ENCODE results near the gene NOP53.
"Not testable (repeated sequence)": the region's sequence is repeated elsewhere in the genome, so short reads cannot be mapped to it uniquely, and the experiment has no call there.

The NOP53 gene

DNA sequence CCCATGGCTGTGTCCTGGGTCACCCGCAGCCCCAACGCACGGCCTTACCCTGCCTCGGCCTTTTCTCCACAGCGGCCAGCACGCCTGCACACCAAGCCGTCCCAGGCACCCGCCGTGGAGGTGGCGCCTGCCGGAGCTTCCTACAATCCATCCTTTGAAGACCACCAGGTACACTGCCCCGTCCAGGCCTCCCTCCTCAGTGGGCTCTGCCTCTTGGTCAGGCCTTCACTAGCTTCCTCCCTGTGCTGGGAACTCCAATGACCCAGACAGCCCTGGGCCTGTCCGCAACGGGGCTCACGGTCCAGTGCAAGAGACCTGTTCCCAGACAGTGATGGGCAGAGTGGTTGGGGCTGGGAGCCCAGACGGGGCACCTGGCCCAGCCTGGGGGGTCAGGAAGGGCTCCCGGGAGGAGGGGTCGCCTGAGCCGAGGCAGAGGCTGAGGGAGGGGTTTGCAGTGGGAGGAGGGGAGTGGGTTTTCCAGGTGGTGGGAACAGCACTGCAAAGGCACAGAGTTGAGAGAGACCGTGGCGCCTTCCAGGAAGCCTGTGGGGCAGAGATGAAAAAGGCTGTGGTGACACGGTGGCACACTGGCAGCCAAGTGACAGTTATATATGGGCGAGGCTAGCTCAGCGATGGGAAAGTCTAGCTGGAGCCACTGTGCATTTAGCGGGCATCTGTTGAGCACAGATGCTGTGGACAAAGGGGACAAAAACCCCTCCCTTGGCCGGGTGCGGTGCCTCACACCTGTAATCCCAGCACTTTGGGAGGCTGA is 7.3 kb downstream of the NOP53 start:
- in situ Hi-C loops (cut with MboI; ENCODE audit: low sequenced_read_pairs), result no loop called here

DNA sequence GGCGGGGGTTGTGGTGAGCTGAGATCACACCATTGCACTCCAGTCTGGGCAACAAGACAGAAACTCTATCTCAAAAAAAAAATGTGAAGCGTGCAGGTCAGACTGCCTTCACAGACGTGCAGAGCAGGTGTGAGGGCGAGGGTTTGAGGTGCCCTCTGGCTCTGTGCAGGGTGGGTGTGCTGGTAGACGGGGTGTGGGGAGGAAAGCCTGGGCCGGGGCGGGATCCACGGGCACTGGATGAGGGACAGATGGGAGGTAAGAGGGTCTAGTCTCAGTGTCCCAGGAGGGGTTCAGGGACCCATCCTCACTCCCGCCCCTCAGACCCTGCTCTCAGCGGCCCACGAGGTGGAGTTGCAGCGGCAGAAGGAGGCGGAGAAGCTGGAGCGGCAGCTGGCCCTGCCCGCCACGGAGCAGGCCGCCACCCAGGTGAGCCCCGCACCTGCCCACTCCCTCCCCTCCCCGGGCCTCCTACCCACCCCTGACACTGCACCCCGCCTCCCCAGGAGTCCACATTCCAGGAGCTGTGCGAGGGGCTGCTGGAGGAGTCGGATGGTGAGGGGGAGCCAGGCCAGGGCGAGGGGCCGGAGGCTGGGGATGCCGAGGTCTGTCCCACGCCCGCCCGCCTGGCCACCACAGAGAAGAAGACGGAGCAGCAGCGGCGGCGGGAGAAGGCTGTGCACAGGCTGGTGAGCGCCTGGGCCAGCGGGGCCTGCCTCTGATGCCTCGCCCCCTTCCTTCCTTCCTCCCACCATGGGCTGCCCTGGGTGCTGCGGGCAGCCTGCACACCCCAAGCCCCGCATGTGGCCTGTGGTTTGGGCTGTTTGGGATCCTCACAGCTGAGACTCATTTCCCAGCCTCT is 9.1 kb downstream of the NOP53 start:
- in situ Hi-C loops (cut with MboI; ENCODE audit: low sequenced_read_pairs), result no loop called here

DNA sequence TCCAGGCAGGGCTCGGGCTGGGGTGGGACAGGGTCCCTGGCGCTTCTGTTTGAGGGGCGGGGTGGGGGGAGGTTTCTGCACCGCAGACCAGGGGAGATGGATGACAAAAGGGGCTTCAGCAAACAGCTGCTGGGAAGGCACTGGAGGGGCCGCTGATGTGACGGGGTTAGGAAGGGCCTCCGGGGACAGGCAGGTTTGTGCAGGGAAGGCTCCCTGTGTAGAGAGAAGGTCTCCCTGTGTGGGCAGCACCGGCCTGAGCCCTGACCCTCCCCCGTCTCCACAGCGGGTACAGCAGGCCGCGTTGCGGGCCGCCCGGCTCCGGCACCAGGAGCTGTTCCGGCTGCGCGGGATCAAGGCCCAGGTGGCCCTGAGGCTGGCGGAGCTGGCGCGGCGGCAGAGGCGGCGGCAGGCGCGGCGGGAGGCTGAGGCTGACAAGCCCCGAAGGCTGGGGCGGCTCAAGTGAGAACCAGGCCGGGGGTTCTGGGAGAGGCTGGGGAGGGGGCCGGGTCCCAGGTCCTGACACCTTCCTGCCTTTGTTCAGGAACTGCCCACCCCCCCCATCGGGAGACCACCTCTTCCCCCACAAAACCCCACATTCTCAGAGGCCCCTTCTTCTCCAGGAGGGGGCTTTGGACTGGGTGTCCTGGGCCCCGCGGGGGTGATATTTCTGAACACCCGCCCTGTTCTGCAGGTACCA is 9.9 kb downstream of the NOP53 start:
- in situ Hi-C loops (cut with MboI; ENCODE audit: low sequenced_read_pairs), result no loop called here

DNA sequence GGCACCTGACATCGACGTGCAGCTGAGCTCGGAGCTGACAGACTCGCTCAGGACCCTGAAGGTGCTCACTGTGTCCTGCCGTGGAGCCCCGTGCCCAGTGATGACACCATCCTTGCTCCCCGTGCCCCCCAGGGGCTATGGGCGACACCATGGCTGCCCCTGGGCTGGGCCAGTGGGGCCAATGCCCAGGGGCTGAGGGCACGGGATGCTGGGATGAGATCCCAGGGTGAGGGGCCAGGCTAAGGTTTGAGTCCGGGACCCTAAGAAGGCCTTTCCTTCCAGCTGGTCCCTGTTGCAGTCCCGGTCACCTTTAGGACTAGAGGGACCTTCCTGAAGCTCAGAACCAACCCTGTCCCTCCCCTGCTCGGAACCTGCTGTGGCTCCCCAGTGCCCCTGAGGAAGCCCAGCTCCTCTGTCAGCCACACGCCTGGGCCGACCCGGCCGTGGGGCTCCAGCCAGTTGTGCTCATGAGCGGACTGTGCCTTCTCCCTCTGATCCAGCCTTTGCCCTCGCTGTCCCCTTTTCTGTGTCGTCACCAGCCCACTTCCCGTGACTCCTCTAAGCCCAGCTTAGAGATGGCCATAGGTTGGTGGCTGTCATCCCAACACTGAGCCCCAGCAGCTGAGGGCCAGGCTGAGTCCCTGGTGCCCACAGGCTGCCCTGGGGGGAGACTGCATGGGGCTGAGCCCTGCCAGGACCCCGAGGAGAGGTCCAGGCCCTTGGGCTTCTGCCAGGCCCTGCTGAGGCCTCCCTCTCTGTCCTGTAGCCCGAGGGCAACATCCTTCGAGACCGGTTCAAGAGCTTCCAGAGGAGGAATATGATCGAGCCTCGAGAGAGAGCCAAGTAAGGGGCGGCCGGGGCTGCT is 10.6 kb downstream of the NOP53 start:
- in situ Hi-C loops (cut with MboI; ENCODE audit: low sequenced_read_pairs), result no loop called here

GRCh38 chr19:47756627-47756929 is 11.2 kb downstream of the NOP53 start:
- in situ Hi-C loops (cut with MboI; ENCODE audit: low sequenced_read_pairs), result no loop called here

GRCh38 chr19:47756953-47757608 is 11.7 kb downstream of the NOP53 start:
- in situ Hi-C loops (cut with MboI; ENCODE audit: low sequenced_read_pairs), result no loop called here

DNA sequence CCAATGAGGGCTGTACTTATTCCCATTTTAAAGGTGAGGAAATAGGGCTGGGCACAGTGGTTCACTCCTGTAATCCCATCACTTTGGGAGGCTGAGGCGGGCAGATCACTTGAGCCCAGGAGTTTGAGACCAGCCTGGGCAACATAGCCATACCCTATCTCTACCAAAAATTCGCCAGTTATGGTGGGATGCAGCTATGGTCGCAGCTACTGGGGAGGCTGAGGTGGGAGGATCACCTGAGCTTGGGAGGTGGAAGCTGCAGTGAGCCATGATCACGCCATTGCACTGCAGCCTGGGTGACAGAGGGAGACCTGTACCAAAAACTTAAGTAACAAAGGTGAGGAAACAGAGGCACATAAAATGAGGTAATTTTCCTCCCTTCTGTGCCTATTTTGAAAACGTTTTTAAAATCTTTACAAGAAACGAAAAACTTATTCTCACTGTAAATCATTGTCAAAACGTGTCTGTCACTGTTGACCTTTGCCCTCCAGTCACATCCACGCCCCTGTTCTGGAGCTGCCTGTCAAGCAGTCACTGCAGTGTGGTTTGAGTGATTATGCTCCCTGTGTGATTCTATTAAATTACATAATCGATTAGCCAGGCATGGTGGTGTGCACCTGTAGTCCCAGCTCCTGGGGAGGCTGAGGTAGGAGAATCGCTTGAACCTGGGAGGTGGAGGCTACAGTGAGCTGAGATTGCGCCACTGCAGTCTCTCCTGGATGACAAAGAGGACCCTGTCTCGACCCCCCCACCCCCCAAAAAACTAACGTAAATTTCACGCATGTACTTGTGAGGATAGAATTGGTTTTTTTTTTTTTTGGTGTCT is 12.5 kb downstream of the NOP53 start:
- in situ Hi-C loops (cut with MboI; ENCODE audit: low sequenced_read_pairs), result no loop called here

DNA sequence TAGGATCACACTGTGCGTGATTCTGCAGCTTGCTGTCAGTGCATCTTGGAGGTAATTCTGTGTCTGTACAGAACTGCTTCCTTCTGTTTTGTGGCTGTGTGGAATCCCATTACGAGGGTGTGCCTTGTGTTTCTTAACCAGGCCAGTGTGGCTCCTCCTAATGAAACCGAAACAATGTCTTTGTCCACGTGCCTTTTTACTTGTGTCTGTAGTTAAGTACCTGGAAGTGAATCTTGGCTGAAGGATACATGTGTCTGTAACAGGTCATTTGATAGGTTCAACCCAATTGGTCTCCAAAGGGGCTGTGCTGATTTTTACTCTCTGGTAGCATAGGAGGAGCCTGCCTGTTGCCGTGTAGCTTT is 13.1 kb downstream of the NOP53 start:
- in situ Hi-C loops (cut with MboI; ENCODE audit: low sequenced_read_pairs), result no loop called here

DNA sequence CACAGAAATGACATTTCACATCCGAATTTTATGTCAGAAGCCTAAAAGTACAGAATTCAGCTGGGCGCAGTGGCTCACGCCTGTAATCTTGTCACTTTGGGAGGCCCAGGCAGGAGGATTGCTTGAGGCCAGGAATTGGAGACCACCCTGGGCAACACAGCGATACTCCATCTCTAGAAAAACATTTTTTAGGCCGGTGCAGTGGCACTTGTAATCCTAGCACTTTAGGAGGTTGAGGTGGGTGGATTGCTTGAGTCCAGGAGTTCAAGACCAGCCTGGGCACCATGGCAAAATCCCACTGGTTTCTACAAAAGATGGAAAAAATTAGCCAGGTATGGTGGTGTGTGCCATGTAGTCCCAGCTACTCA is 15.3 kb downstream of the NOP53 start:
- in situ Hi-C loops (cut with MboI; ENCODE audit: low sequenced_read_pairs), result no loop called here

- in situ Hi-C loops (cut with MboI; ENCODE audit: low sequenced_read_pairs), result no loop called here
These were observed 16.2 kb downstream of the NOP53 start for GRCh38 chr19:47761566-47761965.

- in situ Hi-C loops (cut with MboI; ENCODE audit: low sequenced_read_pairs), result no loop called here
These were observed 16.8 kb downstream of the NOP53 start for GRCh38 chr19:47762151-47762550.

GRCh38 chr19:47762615-47763308 is 17.4 kb downstream of the NOP53 start:
- in situ Hi-C loops (cut with MboI; ENCODE audit: low sequenced_read_pairs), result no loop called here

DNA sequence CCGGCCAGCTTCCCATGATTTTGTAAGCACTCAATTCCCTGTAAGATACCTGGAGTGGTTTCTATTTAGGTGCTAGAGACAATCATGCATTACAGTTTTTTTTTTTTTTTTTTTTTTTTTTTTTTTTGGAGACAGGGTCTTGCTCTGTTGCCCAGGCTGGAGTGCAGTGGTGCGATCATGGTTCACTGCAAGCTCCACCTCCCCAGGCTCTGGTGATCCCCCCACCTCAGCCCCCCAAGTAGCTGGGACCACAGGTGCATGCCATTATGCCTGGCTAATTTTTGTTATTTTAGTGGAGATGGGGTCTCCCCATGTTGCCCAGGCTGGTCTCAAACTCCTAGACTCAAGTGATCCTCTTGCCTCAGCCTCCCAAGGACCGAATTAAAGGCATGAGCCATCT is 19.4 kb downstream of the NOP53 start:
- in situ Hi-C loops (cut with MboI; ENCODE audit: low sequenced_read_pairs), result not testable (repeated sequence)

DNA sequence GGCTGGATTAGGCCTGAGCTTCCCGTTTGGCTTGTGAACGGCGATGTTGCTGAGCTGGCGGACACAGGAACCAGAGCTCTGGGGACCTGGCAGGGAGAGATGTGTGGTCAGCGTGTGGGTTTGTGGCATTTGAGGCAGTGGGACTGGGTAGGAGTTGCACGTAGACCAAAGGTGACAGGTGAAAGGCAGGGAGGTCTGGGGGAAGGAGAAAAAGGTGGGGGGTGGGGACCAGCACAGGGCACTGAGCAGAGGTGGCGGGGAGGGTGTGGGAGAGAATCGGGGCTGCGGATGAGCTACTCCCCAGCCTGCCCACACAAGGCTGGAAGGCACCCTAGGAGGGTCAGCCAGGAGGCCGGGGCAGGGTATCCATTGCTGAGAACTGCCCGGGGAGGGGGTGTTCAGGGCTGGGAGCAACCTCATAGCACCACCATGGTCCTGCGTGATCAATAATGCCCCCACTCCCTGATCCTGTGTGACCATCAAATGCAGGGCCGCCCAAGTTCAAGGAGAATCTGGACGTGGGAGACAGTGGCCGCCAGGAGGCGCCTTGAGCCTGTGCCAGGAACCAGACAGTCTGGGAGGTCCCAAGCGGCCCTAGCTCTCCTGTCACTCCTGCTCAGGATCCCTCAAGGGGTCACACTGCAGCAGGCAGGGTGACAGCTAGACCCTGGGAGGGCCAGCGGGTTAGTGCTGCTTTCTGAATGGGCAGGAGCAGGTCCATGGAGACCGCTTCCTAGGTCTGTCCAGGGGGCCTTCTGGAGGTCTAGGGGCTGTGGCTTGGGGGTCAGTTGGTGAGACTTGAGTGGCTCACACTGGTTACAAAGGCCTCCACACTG is 20.4 kb downstream of the NOP53 start:
- in situ Hi-C loops (cut with MboI; ENCODE audit: low sequenced_read_pairs), result no loop called here

- in situ Hi-C loops (cut with MboI; ENCODE audit: low sequenced_read_pairs), result no loop called here
These were observed 20.9 kb downstream of the NOP53 start for GRCh38 chr19:47766359-47766620.

DNA sequence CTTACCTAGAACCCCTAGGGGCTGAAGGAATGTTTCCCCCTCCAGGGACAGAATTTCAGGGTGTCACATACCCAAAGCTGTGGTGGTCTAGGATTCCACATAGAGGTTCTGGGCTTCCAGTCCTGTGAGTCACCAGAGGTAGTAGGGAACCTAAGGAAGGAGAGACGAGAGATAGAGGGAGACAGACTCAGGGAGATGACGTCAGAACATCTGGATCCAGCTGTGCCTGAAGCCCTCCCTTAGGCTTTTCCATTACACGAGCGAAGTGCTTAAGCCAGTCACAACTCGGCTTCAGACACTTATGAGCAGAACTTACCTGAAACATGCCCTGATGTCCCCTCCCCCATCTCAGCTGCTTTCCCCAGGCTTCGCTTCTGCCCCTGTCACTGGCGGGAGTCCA is 21.3 kb downstream of the NOP53 start:
- in situ Hi-C loops (cut with MboI; ENCODE audit: low sequenced_read_pairs), result no loop called here

- in situ Hi-C loops (cut with MboI; ENCODE audit: low sequenced_read_pairs), result no loop called here
These were observed 22.0 kb downstream of the NOP53 start for GRCh38 chr19:47767349-47767748.

- in situ Hi-C loops (cut with MboI; ENCODE audit: low sequenced_read_pairs), result no loop called here
These were observed 23.3 kb downstream of the NOP53 start for GRCh38 chr19:47768604-47769003.
